ENCODE results near the gene STH.
"Not testable (repeated sequence)": the region's sequence is repeated elsewhere in the genome, so short reads cannot be mapped to it uniquely, and the experiment has no call there.

The STH gene

GRCh38 chr17:45998987-45999899 is at the start of gene STH:
Gene STH (plus strand): TSS chr17:45999250. CDS start chr17:45999280, 30 bp downstream.
- no peak for DNase-seq

DNA sequence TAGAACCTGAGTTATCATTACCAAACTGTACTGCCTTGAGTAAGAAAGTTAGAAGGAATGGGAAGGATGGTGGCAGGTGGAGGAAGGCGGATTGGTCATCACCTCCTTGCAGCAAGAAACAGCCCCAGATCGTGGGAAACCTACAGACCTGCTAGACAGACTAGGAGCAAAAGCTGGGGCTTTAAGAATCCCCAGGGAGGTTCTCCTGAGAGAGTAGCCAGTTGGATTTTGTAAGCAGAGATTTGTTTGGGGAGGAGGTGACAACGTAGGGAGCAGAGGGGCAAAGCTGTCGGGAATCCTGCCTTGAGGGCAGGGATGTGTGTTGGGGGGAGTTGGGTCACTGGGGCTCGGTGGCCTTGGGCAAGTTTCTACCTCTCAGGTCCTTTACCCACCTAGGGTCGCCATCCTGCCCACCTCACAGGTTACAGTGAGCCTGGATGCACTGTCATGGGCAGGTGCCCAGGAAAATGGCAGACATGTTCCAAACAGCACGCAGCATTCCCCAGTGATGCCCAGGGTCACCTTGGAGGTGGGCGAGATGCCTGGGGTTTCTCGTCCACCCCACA is 49.2 kb upstream of the STH start:
- DNase-seq, result no peak

DNA sequence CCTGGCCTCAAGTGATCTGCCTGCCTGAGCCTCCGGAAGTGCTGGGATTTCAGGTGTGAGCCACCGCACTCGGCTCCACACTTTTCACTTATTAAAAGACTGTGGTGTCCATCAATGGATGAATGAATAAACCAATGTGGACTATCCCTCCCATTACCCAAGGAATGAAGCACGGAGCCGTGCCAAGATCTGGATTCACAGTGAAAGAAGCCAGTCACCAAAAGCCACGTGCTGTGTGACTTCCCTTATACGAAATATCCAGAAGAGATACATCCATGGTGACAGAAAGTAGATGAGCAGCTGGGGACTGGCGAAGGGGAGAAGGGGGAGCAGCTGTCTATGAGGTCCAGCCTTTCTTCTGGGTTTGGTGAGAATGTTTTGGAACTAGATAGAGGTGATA is 48.2 kb upstream of the STH start:
- peak in 2 of 14 donors; percentile 22 to 34 for DNase-seq

- DNase-seq, result no peak
Measured at GRCh38 chr17:45951403-45951802, 47.6 kb upstream of the STH start.

DNA sequence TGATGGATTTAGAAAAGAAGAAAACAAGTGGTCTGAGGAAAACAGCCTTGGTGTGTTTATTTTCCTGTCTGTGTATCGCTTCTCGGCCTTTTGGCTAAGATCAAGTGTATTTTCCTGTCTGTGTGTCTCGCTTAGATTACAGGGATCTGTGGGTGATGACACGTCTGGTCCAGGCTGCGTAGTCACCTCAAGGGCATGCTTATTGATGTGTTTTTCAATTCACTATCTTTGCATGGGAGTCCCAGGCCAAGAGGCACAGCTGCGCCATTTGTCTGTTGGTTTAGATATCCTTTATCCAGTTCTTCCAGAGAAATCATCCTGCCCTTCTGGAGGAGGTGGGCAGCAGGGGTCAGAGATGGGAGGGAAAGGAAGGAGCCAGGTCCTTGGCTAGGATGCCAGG is 47.1 kb upstream of the STH start:
- DNase-seq, result no peak

DNA sequence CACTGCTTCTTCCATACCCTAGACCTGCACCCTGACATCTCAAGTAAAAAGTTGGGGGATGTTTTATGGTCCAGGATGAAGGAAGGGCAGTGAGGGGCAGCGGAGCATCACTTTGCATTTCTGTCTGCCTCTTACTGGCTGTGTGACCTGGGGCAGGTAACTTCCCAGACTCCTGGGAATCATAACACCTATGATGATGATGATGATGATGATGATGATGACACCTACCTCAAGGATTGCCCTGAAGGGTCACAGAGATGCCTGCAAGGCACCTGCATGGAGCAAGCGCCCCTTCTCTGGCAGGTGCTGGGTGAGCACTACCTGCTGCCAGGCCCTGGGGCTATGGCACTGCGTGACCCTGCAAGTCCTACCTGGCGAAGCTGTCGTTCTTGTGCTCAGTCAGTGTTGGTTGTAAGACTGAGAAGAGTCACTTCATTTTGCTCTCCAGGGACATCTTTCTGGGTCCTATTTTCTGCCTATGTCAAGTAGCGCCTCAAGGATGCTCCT is 46.2 kb upstream of the STH start:
- DNase-seq, result no peak

- peak in 2 of 14 donors; percentile 20 to 64 for DNase-seq
Measured at GRCh38 chr17:45953561-45953960, 45.5 kb upstream of the STH start.

DNA sequence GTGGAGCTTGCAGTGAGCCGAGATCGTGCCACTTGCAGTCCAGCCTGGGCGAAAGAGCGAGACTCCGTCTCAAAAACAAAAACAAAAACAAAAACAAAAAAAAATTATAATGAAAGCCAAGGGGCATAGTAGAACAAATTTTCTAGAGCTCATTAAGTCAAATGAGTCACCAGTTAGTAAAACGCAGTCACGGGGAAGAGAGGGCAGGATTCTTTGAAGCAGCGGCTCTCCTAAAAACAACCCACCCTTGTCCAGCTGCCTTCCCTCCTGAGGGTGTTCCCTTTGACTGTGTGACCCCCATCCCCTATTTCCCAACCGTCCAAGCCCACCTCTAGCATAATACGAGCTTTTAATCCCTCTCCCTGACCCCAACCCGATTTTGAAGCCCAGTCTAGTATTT is 44.1 kb upstream of the STH start:
- DNase-seq, result peak in 2 of 14 donors; percentile 29 to 49

DNA sequence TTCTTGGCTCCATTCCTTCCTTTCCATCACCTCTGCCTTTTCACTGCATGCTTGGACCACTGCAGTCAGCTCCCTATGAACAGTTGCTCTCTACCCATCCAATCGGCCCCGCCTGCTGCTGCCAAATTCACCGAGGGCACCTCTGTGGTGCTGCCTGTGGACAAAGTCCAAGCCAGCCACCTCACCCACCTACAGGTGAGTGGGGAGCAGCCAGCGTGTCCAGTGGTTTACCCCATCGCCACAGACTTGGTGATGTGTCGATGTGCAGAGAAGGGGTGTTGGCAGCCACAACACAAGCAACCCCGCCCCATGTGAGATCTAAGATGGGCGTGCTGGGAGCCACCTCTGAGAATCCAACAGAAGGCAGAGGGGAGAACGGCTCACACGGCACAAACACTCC is 43.7 kb upstream of the STH start:
- no peak for DNase-seq

GRCh38 chr17:45956090-45956489 is 43.0 kb upstream of the STH start:
- DNase-seq, result no peak

GRCh38 chr17:45956746-45957145 is 42.3 kb upstream of the STH start:
- DNase-seq, result not testable (repeated sequence)

DNA sequence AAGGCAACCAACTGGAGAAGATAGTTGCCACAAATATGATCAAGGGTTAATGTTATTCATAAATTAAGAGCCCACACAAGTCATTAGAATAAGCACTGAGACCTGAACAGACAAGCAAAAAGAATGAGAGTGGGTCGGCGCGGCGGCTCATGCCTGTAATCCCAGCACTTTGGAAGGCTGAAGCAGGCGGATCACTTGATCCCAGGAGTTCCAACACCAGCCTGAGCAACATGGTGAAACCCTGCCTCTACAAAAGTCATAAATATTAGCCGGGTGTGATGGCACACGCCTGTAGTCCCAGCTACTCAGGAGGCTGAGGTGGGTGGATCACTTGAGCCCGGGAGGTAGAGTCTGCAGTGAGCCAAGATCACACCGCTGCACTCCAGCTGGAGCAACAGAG is 40.7 kb upstream of the STH start:
- DNase-seq, result no peak

DNA sequence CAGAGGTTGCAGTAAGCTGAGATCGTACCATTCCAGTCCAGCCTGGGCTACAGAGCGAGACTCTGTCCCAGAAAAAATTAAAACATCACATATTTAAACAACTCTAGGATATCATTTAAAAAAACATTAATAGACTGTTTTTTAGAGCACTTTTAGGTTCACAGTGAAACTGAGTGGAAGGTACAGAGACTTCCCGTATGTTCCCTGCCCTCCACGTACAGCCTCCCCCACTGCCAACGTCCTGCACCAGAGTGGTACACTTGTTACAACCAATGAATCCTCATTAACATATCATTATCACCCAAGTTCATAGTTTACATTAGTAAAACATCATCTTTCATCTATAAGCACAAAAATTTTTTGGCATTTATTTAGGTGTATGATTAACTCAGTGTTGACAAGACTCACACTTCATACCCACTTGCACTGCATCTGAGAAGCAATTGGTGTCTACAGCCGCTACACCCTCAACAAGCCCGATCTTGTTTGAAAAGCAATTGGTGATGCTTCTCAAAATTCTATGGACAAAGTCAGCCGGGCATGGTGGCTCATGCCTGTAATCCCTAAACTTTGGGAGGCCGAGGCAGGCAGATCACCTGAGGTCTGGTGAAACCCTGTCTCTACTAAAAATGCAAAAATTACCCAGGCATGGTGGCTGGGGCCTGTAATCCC is 39.9 kb upstream of the STH start:
- DNase-seq, result no peak

GRCh38 chr17:45960311-45960710 is 38.7 kb upstream of the STH start:
- no peak for DNase-seq

DNA sequence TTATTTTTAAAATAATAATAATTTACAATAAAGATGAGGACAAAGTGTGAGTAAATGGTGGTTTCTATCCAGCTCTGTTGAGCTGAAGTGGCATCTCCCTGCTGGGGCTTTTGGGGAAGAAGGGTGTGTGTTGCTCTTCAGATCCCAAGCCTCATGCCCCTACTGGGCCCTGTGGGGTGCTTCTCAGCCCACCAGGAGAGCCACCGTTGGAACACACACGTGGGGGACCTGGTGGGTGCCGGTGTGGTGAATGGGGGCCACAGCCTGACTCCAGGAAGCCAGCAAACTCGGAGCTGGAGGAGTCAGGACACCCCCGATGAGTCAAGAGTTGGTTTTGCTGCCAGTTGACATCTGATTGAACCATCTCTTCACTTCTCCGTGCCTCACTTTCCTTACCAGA is 37.8 kb upstream of the STH start:
- DNase-seq, result no peak

DNA sequence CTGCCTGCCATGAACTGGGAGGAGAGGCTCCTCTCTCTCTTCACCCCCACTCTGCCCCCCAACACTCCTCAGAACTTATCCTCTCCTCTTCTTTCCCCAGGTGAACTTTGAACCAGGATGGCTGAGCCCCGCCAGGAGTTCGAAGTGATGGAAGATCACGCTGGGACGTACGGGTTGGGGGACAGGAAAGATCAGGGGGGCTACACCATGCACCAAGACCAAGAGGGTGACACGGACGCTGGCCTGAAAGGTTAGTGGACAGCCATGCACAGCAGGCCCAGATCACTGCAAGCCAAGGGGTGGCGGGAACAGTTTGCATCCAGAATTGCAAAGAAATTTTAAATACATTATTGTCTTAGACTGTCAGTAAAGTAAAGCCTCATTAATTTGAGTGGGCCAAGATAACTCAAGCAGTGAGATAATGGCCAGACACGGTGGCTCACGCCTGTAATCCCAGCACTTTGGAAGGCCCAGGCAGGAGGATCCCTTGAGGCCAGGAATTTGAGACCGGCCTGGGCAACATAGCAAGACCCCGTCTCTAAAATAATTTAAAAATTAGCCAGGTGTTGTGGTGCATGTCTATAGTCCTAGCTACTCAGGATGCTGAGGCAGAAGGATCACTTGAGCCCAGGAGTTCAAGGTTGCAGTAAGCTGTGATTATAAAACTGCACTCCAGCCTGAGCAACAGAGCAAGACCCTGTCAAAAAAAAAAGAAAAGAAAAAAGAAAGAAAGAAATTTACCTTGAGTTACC is 36.7 kb upstream of the STH start:
- DNase-seq, result no peak

DNA sequence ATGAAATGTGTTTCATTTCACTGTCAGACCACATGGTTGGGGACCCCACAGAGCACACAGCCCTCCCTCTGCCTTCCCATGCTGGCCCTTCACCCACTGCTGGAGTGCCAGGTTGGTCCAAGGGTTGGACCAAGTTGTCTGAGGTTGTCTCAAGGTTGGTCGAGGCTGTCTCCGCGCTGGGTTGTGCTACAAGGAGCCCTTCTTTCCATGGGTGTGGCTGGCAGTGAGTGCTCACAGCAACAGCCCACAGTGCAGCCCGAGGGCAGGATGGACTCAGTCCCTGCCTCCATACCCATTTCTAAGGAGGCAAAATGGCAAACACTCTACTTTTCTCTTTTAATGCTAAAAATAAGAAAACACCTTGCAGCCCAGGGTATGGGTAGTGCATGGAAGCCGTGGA is 35.8 kb upstream of the STH start:
- DNase-seq, result no peak

DNA sequence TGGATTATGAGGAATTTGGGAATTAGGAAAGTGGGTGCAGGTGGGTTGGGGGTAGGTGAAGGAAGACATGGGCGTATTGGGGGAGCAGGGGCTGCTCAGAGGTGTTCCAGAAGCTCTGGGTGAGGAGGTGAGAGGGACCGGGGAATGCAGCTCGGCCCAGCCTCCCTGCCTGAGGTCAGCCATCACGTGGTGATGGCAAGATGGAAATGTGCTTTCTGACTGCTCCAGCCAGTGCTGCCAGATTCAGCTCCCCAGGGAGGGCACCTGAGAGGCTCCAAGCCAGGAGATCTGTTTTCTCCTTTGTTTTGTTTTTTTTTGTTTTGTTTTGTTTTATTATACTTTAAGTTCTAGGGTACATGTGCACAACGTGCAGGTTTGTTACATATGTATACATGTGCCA is 35.2 kb upstream of the STH start:
- peak in 1 of 14 donors; percentile 41 for DNase-seq

- no peak for DNase-seq
Measured at GRCh38 chr17:45964634-45965033, 34.4 kb upstream of the STH start.

DNA sequence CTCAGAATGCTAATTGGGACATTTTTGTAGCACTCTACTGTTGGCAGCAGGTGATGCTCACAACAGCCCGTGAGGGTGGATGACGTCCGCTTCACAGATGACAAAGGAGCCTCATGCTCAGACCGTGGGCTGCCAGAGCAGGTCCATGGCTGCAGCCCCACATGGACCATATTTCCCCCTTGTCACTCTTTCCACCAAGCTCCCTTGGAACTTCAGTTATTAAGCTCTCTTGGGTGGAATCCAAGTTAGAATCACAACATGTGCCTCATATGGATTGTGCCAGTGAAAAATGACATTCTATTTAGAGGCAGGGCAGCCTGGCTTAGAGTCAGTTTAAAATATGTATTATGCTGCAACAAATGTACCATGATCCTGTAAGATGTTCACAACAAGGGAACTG is 33.2 kb upstream of the STH start:
- DNase-seq, result peak in 1 of 14 donors; percentile 43

- no peak for DNase-seq
Measured at GRCh38 chr17:45966606-45967280, 32.3 kb upstream of the STH start.

DNA sequence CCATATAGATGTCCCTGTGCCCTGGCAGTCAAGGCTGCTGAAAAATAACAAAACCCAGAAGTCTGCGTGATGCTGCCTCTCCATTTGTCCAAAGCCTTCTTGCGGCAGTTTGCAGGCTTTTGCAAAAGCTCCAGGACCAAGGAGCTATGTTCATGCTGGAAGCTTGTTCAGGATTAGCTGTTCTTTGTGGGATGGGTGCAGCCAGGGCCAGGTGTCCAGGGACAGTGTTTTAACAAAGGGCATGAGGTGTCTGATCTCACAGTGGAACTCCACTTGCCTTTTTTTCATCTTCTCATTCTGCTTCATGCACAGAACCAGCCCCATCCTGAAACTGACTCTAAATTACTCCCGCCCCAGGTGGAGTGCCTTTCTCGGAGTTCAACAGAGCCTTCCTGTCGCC is 31.7 kb upstream of the STH start:
- DNase-seq, result no peak
